Activated CD4-positive, alpha-beta T cell treated with anti-CD3 and anti-CD28 coated beads, Interleukin-2, amount 50 U/mL, for 48 hours (primary cell): ENCODE results near the gene HTR2B.
"Not testable (repeated sequence)": the region's sequence is repeated elsewhere in the genome, so short reads cannot be mapped to it uniquely, and the experiment has no call there.

Experiments
- DNase-seq, 2 experiments: peaks; one replicate each; pipeline ENCODE4 v3.0.0-alpha.2; 2020

Gene HTR2B

GRCh38 chr2:231124838-231125568 is at the start of gene HTR2B:
TSS of gene HTR2B (minus strand) at chr2:231125042. CDS start at chr2:231123764, 1,278 bp downstream.
- DNase-seq = no peak

- no peak for DNase-seq
These were observed 49.4 kb upstream of the HTR2B start for GRCh38 chr2:231174211-231174651.

- no peak for DNase-seq
These were observed 47.2 kb upstream of the HTR2B start for GRCh38 chr2:231172025-231172424.

GRCh38 chr2:231170055-231170454 is 45.2 kb upstream of the HTR2B start:
- DNase-seq = no peak

- no peak for DNase-seq
These were observed 44.6 kb upstream of the HTR2B start for GRCh38 chr2:231169488-231169887.

GRCh38 chr2:231168460-231169139 is 43.8 kb upstream of the HTR2B start:
- DNase-seq = no peak

GRCh38 chr2:231167745-231168459 is 43.1 kb upstream of the HTR2B start:
- DNase-seq = no peak

- DNase-seq = no peak
These were observed 38.7 kb upstream of the HTR2B start for GRCh38 chr2:231163414-231164095.

GRCh38 chr2:231163011-231163410 is 38.2 kb upstream of the HTR2B start:
- DNase-seq = no peak

GRCh38 chr2:231161877-231162329 is 37.1 kb upstream of the HTR2B start:
- no peak for DNase-seq

GRCh38 chr2:231161252-231161839 is 36.5 kb upstream of the HTR2B start:
- DNase-seq = no peak

GRCh38 chr2:231160701-231161100 is 35.9 kb upstream of the HTR2B start:
- DNase-seq = no peak

- DNase-seq = no peak
These were observed 34.5 kb upstream of the HTR2B start for GRCh38 chr2:231159306-231159705.

GRCh38 chr2:231152800-231153557 is 28.1 kb upstream of the HTR2B start:
- DNase-seq = no peak

- DNase-seq = no peak
These were observed 21.8 kb upstream of the HTR2B start for GRCh38 chr2:231146665-231147064.

- no peak for DNase-seq
These were observed 20.1 kb upstream of the HTR2B start for GRCh38 chr2:231144896-231145295.

- not testable (repeated sequence) for DNase-seq
These were observed 16.0 kb upstream of the HTR2B start for GRCh38 chr2:231140808-231141207.

GRCh38 chr2:231139796-231140195 is 15.0 kb upstream of the HTR2B start:
- DNase-seq = no peak

GRCh38 chr2:231138699-231139098 is 13.9 kb upstream of the HTR2B start:
- DNase-seq = no peak

- DNase-seq = no peak
These were observed 10.2 kb upstream of the HTR2B start for GRCh38 chr2:231134910-231135655.
